ENCODE data around the gene ZNF497. TPM values are rescaled to one million over a fixed set of nuclear protein-coding genes. Genes with fewer than 3 reads are reported as not detected.
A peak's percentile ranks its signal among the peaks of the same experiment; 100 is the strongest.
"Not testable (repeated sequence)": the region's sequence is repeated elsewhere in the genome, so short reads cannot be mapped to it uniquely, and the experiment has no call there.

ZNF497 gene
- total RNA-seq, 1 donor from 2014 or later = 0.93 TPM

DNA sequence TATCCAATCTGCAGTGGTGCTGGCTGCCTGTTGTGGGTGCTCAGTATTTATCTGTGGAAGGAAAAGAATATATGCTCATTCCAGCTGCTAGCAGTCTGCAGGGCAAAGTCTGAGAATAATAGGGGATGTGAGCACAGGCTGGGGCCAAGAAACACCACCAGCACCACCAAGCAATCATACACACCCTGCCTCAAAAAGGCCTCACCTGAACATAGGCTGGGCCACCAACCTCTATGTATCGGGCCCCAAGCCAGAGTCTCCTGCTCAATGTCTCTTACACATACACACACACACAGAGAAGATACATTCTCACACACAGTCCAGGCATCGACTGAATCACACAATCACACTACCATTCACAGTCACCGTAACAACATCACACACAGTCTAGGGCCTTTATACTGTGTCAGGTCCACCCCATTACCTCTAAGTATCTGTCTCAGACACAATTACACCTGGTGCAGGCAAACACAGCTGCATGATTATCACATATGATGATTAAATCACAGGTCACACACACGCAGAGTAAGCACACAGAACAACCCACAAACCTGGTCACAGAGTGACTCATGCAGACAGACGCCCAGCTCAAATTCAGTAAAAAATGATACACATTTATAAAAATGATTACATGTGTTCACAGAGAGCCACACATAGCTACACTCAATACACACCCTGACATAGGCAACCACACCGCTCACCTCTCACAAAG, 37.1 kb downstream of the ZNF497 start:
- no peak overlapping the region for H3K4me3 Mint-ChIP-seq
- no peaks in the 10 kb centered on the region for H3K9me3 Mint-ChIP-seq
- H3K36me3 Mint-ChIP-seq (ENCODE audit: low read depth) = peaks cover 3% of the 10 kb centered on the region
- intact Hi-C loops (cut with micrococcal nuclease) = loop anchor here (1.0 to 10.0 kb wide), 10 partner anchors 20 to 511 kb away; partner anchors contain the start of genes ERVK3-1, RPS5, ZNF274 and ZNF446
- no peak overlapping the region for H3K27ac Mint-ChIP-seq
- peaks cover 9% of the 10 kb centered on the region for H3K4me1 Mint-ChIP-seq (ENCODE audit: low read depth)
- H3K27me3 Mint-ChIP-seq (ENCODE audit: insufficient read depth) = no peaks in the 10 kb centered on the region
- DNase-seq (ENCODE audit: low spot score) = no peak

DNA sequence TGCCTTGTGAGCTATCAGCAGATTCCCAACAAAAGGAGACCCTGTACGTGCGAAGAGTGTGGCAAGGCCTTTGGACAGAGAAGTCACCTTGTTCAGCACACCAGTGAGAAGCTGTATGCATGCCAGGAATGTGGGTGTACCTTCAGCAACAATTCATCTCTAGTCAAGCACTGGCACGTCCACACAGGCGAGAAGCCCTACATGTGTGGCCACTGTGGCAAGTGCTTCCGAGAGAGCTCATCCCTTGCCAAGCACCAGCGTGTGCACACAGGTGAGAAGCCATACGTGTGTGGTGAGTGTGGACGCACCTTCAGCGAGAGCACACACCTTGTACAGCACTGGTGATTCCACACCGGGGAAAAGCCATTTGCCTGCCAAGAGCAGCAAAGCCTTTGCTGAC, 43.3 kb downstream of the ZNF497 start:
- intact Hi-C loops (cut with micrococcal nuclease) = no loop called here
- Mint-ChIP-seq H3K9me3 (no peaks in the 10 kb centered on the region), H3K4me1 (ENCODE audit: low read depth) (no peaks in the 10 kb centered on the region), H3K27ac (no peak overlapping the region), H3K4me3 (no peak overlapping the region), H3K36me3 (ENCODE audit: low read depth) (peaks cover 25% of the 10 kb centered on the region), H3K27me3 (ENCODE audit: insufficient read depth) (no peaks in the 10 kb centered on the region)
- no peak for DNase-seq (ENCODE audit: low spot score)

DNA sequence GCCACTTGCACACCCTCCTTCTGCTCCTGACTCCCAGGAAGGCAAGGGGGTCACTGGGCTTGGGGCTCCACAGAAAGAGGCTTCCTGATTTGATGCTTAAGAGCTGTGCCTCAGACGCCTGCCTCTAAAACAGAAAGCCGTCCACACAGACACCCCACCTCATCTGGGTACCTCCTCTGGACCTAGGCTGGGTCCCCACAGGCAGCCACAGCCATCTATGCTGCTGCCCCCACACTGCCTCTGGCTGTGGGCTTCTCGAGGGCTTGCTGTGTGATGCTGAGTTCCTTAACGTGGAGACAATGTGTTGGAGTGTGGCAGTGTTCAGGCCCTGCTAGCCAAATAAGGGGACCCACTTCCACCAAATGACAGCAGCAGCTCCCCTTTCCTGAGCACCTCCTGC, 44.3 kb downstream of the ZNF497 start:
- H3K27me3 Mint-ChIP-seq (ENCODE audit: insufficient read depth) = no peaks in the 10 kb centered on the region
- no peaks in the 10 kb centered on the region for H3K9me3 Mint-ChIP-seq
- intact Hi-C loops (cut with micrococcal nuclease) = no loop called here
- no peak overlapping the region for H3K27ac Mint-ChIP-seq
- peaks cover 30% of the 10 kb centered on the region for H3K36me3 Mint-ChIP-seq (ENCODE audit: low read depth)
- no peaks in the 10 kb centered on the region for H3K4me1 Mint-ChIP-seq (ENCODE audit: low read depth)
- DNase-seq (ENCODE audit: low spot score) = no peak
- no peak overlapping the region for H3K4me3 Mint-ChIP-seq

DNA sequence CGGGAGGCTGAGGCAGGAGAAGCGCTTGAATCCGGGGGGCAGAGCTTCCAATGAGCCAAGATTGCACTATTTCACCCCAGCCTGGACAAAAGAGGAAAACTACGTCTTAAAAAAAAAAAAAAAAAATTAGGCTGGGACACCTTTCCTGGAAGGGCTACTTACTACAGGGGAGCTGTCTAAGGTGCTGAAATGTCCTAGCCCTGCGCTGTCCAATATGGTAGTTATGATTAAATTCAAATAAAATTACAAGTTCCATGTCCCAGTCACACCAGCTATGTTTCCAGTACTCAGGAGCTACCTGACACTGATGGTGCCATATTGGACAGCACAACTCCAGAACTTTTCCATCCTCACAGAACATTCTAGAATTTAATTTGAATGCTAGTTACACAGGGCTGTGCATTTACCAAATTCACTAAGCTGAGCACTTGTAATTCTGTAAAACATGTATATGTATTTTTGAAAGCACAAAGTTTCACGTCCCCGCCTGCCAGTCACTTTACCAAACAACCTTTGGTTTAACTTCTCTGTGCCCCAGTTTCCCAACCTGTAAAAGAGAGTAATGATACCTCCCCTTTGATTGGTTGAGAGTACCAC, 45.0 kb downstream of the ZNF497 start:
- Mint-ChIP-seq H3K4me3 (no peak overlapping the region), H3K4me1 (ENCODE audit: low read depth) (no peaks in the 10 kb centered on the region), H3K27me3 (ENCODE audit: insufficient read depth) (no peaks in the 10 kb centered on the region), H3K9me3 (no peaks in the 10 kb centered on the region), H3K27ac (no peak overlapping the region), H3K36me3 (ENCODE audit: low read depth) (peaks cover 36% of the 10 kb centered on the region)
- DNase-seq (ENCODE audit: low spot score) = no peak
- intact Hi-C loops (cut with micrococcal nuclease) = no loop called here

DNA sequence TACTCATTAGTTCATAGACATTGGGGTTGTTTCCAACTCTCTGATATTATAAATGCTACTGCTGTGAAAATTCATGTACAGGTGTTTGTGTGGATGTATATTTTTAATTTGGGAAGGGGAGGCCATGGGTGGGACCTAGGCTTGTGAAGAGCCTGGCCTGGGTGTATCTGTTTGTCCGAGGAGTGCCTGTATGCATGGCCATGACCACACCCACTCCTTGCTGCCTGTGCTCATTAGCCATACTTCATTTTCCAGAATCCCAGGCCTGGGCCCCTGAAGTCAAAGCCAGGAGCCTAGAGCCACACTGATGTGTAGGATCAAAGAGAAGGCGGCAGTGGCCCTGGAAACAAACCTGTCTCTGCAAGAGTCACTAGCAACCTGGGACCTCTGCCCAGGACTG, 47.0 kb downstream of the ZNF497 start:
- Mint-ChIP-seq H3K9me3 (peaks cover 4% of the 10 kb centered on the region), H3K4me3 (no peak overlapping the region), H3K27me3 (ENCODE audit: insufficient read depth) (no peaks in the 10 kb centered on the region), H3K27ac (no peak overlapping the region), H3K4me1 (ENCODE audit: low read depth) (no peaks in the 10 kb centered on the region), H3K36me3 (ENCODE audit: low read depth) (peaks cover 55% of the 10 kb centered on the region)
- DNase-seq (ENCODE audit: low spot score) = no peak
- intact Hi-C loops (cut with micrococcal nuclease) = no loop called here

DNA sequence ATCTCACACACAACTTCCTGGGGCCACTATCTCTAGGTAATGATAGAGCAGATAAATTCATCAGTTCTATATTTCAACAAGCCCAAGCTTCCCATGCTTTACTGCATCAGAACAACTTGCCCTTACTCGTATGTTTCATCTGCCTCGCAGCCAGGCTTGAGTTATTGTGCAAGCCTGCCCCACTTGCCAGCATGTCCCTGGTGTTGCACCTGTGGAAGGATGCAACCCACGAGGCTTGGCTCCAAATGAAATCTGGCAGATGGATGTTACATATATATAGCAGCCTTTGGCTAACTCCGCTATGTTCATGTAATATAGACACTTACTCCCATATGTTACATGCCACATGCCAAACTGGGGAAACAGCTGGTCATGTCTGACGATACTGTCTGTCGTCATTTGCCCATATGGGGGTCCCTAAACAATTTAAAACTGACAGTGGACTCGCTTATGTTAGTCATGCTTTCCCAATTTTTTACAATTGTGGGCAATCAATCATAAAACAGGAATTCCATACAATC, 51.1 kb downstream of the ZNF497 start:
- intact Hi-C loops (cut with micrococcal nuclease) = no loop called here

DNA sequence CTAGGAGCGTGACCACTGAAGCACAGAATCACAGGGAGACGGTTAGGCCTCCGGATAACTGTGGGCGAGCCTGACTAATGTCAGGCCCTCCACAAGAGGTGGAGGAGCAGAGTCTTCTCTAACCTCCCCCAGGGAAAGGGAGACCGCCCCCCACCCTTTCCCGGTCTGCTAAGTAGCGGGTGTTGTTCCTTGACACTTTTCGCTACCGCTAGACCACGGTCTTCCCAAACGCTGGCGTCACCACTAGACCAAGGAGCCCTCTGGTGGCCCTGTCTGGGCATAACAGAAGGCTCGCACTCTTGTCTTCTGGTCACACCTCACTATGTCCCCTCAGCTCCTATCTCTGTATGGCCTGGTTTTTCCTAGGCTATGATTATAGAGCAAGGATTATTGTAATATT, 51.9 kb downstream of the ZNF497 start:
- H3K36me3 Mint-ChIP-seq (ENCODE audit: low read depth) = peaks cover 86% of the 10 kb centered on the region
- H3K27ac Mint-ChIP-seq; H3K9me3 Mint-ChIP-seq; intact Hi-C loops (cut with micrococcal nuclease); DNase-seq (ENCODE audit: low spot score); H3K27me3 Mint-ChIP-seq (ENCODE audit: insufficient read depth); H3K4me3 Mint-ChIP-seq: not testable (repeated sequence)
- H3K4me1 Mint-ChIP-seq (ENCODE audit: low read depth) = peaks cover 31% of the 10 kb centered on the region

More for the DNA sequence above, 51.1 kb downstream of the ZNF497 start:
- no peak for DNase-seq (ENCODE audit: low spot score)
- H3K4me3 Mint-ChIP-seq = no peak overlapping the region
- no peaks in the 10 kb centered on the region for H3K27me3 Mint-ChIP-seq (ENCODE audit: insufficient read depth)
- peaks cover 4% of the 10 kb centered on the region for H3K9me3 Mint-ChIP-seq
- peaks cover 25% of the 10 kb centered on the region for H3K4me1 Mint-ChIP-seq (ENCODE audit: low read depth)
- H3K36me3 Mint-ChIP-seq (ENCODE audit: low read depth) = peaks cover 86% of the 10 kb centered on the region
- no peak overlapping the region for H3K27ac Mint-ChIP-seq

DNA sequence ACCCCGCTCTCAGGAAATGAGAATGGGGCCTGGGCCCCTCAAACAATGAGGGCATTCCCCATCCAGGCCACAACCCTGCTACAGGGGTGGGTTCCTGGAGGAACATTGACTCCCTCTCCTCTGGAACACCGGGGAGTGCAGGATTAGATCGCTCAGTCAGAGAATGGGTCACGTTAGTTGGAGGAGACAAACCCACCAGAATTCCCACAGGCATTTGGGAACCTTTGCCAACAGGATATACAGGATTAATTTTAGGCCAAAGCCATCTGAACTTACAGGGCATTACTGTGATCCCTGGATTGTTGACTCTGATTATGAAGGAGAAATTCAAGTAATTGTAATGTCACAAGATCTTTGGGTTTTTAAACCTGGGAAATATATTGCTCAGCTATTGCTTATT, 54.8 kb downstream of the ZNF497 start:
- DNase-seq (ENCODE audit: low spot score) = no peak
- H3K9me3 Mint-ChIP-seq = peaks cover 4% of the 10 kb centered on the region
- H3K27me3 Mint-ChIP-seq (ENCODE audit: insufficient read depth) = no peaks in the 10 kb centered on the region
- peaks cover 43% of the 10 kb centered on the region for H3K4me1 Mint-ChIP-seq (ENCODE audit: low read depth)
- intact Hi-C loops (cut with micrococcal nuclease) = loop anchor here (10.0 kb wide), 2 partner anchors 303 to 1023 kb away; partner anchors contain the start of genes ZNF460 and ZNF606
- no peak overlapping the region for H3K27ac Mint-ChIP-seq
- H3K36me3 Mint-ChIP-seq (ENCODE audit: low read depth) = peaks cover 70% of the 10 kb centered on the region
- H3K4me3 Mint-ChIP-seq = no peak overlapping the region

DNA sequence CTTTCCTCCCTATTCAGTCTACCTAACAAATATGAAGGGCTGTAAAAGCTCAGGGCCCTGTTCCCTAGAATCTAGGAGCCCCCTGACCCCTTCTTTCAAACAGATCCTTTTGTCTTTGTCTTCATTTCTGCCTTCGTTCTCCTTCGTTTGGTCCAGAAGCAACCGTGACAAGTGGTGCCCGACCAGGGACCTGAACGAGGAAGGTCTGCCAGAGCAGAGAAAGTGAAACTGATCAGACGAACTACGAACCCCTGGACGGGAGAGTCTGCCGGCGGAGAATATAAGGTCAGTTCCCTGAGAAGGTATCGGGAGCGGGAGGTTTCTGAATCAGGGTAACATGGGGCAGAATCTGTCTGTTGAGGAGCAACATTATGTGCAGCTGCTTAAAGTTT, 56.6 kb downstream of the ZNF497 start:
- Mint-ChIP-seq H3K27me3 (ENCODE audit: insufficient read depth) (no peaks in the 10 kb centered on the region), H3K27ac (peak overlapping the region; percentile 96), H3K36me3 (ENCODE audit: low read depth) (peaks cover 63% of the 10 kb centered on the region), H3K9me3 (peaks cover 8% of the 10 kb centered on the region), H3K4me1 (ENCODE audit: low read depth) (peaks cover 43% of the 10 kb centered on the region), H3K4me3 (peak overlapping the region; percentile 97)
- DNase-seq (ENCODE audit: low spot score) = no peak
- intact Hi-C loops (cut with micrococcal nuclease) = loop anchor here (1.0 to 10.0 kb wide), 19 partner anchors 20 to 1021 kb away; partner anchors contain the start of genes RPS5, ZBTB45, ZNF132 and ZNF274

DNA sequence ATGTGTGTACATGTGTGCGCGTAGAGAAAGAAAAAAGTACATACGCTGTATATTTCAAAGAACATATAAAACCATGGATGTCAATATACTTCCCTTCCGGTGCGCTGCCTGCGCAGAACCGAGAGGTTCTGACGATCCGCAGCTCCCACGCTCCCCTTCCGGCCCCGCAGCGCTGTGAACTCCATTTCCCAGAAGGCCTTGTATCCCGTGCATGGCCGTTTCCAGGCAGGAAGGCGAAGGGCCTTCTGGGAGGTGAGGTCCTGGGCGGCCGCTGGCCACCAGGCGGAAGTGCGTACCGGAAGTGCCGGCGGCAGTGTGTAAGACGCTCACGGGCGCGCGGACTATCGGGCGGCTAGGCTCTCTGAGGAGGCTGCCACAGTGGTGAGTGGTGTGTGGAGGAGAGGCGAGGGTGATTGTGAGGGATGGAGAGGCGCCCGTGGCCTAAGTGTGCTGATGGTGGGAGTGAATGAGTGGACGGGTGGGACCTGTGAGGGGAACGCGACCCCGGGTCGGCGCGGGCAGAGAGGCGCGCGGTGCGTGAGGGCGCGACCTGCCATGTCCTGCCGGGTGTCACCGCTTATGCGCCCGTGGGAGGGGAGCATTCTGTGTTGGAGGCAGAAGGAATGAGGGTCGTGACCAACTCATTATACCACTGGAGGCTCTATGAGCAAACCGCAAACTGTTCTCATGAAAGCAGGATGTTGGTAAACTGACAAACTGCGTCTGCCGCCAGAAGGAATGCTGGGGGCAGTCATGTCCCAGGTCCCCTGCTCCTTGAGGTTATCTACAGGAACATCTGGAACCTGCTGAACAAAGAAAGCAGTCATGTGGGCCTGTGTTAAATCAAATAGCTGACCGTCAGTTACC, 57.3 kb downstream of the ZNF497 start, which contains the start of gene ERVK3-1:
TSS of gene ERVK3-1 (plus strand) at position 313 of the 867 bp plus-strand sequence. CDS start 6,792 bp downstream, outside the sequence.
- peaks cover 11% of the 10 kb centered on the region for H3K9me3 Mint-ChIP-seq
- H3K4me1 Mint-ChIP-seq (ENCODE audit: low read depth) = peaks cover 43% of the 10 kb centered on the region
- peak within 1 kb of the TSS; percentile 96 for H3K27ac Mint-ChIP-seq
- DNase-seq (ENCODE audit: low spot score) = peak; percentile 95
- intact Hi-C loops (cut with micrococcal nuclease) = loop anchor here (1.0 to 10.0 kb wide), 19 partner anchors 21 to 1020 kb away; partner anchors contain the start of genes RPS5, ZBTB45, ZNF132 and ZNF274
- H3K36me3 Mint-ChIP-seq (ENCODE audit: low read depth) = peaks cover 62% of the 10 kb centered on the region
- H3K4me3 Mint-ChIP-seq = peak within 1 kb of the TSS; percentile 97
- no peaks in the 10 kb centered on the region for H3K27me3 Mint-ChIP-seq (ENCODE audit: insufficient read depth)

DNA sequence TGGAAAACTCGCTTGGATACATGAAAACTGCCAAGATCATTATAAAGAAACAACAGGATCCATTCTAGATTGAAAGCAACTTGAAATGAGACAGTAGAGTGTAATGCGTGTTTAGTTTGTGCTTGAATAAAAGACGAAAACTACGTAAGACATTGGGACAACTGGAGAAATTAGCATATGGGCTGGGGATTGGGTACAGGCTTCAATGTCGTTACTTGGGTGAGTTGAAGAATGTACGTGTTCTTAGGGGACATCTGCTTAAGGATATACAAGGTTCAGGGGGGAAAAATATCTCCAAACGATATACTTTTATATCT, 57.8 kb downstream of the ZNF497 start:
- no peak for DNase-seq (ENCODE audit: low spot score)

More for the DNA sequence above, 57.8 kb downstream of the ZNF497 start:
- Mint-ChIP-seq H3K27ac (peak overlapping the region; percentile 96), H3K4me1 (ENCODE audit: low read depth) (peaks cover 43% of the 10 kb centered on the region), H3K36me3 (ENCODE audit: low read depth) (peaks cover 62% of the 10 kb centered on the region), H3K4me3 (peak overlapping the region; percentile 97), H3K9me3 (peaks cover 17% of the 10 kb centered on the region), H3K27me3 (ENCODE audit: insufficient read depth) (no peaks in the 10 kb centered on the region)
- intact Hi-C loops (cut with micrococcal nuclease) = loop anchor here (1.0 to 10.0 kb wide), 19 partner anchors 22 to 1020 kb away; partner anchors contain the start of genes RPS5, ZBTB45, ZNF132 and ZNF274
